NB4 (cell line): Measurements from ENCODE around the gene ADPRS.

Experiments
- DNase-seq: peaks from one replicate; pipeline ENCODE4 v3.0.0; 2010; ENCODE audit warnings: low read depth
- H3K4me3 ChIP-seq: one replicate; pipeline ENCODE4 v1.5.1; 2011; ENCODE audit warnings: mild to moderate bottlenecking, low read depth, low read length, moderate library complexity
- MYC ChIP-seq: IDR thresholded peaks from 2 replicates; pipeline ENCODE4 v1.6.1; 2011; ENCODE audit warnings: low read depth, low read length
- POLR2A ChIP-seq: IDR thresholded peaks from 2 replicates; pipeline ENCODE4 v1.6.1; 2011; ENCODE audit warnings: mild to moderate bottlenecking; ENCODE audit not compliant: insufficient read length; ENCODE audit errors: extremely low read depth
- TF ChIP-seq, protein P1 (sequence below): IDR thresholded peaks from one replicate; pipeline ENCODE4 v1.5.1; 2012; ENCODE audit warnings: low read depth, low read length
- TF ChIP-seq, protein P2 (sequence below): IDR thresholded peaks from 2 replicates; pipeline ENCODE4 v1.6.1; 2011; ENCODE audit warnings: low read depth, low read length

ADPRS gene

DNA sequence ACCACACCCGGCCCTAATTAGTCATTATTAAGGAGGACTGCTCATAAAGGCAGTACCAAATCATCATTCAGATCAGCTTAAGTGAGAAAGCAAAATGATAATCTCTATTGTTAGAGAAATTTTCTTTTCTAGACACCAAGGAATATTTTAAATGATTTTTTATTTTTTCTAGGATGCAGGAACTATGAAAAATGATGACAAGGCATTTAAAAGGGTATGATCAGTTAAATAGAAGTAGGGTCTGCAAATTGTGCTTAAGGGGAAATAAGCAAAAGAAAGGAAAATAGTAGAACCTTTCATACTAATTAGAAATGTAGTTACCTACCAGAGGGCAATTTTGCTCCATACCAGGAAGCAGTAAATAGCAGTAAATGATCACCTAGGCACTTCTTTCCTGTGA, 26.4 kb upstream of the ADPRS start:
- TF ChIP-seq, protein P1, sequence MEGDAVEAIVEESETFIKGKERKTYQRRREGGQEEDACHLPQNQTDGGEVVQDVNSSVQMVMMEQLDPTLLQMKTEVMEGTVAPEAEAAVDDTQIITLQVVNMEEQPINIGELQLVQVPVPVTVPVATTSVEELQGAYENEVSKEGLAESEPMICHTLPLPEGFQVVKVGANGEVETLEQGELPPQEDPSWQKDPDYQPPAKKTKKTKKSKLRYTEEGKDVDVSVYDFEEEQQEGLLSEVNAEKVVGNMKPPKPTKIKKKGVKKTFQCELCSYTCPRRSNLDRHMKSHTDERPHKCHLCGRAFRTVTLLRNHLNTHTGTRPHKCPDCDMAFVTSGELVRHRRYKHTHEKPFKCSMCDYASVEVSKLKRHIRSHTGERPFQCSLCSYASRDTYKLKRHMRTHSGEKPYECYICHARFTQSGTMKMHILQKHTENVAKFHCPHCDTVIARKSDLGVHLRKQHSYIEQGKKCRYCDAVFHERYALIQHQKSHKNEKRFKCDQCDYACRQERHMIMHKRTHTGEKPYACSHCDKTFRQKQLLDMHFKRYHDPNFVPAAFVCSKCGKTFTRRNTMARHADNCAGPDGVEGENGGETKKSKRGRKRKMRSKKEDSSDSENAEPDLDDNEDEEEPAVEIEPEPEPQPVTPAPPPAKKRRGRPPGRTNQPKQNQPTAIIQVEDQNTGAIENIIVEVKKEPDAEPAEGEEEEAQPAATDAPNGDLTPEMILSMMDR: no peak
- TF ChIP-seq, protein P2, sequence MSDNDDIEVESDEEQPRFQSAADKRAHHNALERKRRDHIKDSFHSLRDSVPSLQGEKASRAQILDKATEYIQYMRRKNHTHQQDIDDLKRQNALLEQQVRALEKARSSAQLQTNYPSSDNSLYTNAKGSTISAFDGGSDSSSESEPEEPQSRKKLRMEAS: no peak
- TF ChIP-seq POLR2A (no peak), MYC (no peak)
- H3K4me3 ChIP-seq: no peak overlapping the region
- DNase-seq: no peak

DNA sequence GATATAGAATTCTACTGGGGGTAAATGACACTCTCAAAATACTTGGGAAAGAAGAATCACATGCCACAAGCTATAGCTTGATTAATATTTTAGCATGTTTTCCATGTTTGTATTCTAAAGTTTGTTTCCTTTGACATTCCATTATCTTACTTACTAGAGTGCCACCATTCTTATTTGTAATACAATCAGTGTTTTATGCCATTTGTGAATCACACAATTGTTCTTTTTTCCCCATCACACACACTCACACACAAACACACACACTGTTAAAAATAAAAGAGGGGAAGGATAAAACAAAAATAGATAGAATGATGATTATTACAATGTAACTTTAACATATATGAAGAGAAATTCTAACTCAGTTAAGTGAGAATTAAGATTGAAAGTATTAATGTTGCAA, 20.8 kb upstream of the ADPRS start:
- H3K4me3 ChIP-seq: no peak overlapping the region
- TF ChIP-seq, protein P1: no peak
- TF ChIP-seq, protein P2: no peak
- TF ChIP-seq POLR2A (no peak), MYC (no peak)
- DNase-seq: no peak

DNA sequence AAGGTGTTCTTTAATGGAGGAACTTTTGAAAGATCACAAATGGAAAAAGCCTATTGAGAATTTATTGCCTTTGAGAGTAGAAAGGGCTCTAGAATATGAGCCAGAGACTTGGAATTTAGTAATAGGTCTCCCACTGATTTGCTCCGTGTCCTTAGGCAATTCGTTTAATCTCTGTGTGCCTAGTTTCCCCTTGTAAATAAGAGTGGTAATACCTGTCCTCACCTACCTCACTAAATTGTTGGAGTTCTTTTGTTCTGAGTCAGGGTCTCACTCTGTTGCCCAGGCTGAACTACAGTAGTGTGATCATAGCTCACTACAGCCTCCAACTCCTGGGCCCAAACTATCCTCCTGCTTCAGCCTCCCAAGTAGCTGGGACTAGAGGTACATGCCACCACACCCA, 19.8 kb upstream of the ADPRS start:
- H3K4me3 ChIP-seq: no peak overlapping the region
- TF ChIP-seq, protein P2: no peak
- no peak for DNase-seq

DNA sequence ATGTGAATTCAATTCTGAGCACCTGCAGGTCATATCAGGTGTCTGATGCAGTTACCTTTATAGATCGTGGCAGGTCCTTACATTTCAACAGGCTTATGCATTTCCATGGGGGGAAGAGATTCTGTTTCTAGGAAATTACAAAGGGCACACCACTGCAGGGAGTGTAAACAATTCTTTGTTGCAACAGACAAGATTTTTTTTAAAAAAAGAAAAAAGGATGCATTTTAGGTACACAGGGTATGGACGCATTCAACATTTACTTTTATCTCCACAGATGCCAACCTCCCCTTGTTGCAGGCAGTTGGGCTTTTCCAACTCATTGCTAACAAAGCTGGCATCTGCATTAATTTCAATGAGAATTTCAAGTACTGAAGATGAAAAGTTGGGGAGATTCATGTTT, 18.3 kb upstream of the ADPRS start:
- no peak for DNase-seq
- no peak for TF ChIP-seq MYC
- TF ChIP-seq, protein P1: no peak
- no peak for TF ChIP-seq POLR2A
- TF ChIP-seq, protein P2: no peak
- no peak overlapping the region for H3K4me3 ChIP-seq

DNA sequence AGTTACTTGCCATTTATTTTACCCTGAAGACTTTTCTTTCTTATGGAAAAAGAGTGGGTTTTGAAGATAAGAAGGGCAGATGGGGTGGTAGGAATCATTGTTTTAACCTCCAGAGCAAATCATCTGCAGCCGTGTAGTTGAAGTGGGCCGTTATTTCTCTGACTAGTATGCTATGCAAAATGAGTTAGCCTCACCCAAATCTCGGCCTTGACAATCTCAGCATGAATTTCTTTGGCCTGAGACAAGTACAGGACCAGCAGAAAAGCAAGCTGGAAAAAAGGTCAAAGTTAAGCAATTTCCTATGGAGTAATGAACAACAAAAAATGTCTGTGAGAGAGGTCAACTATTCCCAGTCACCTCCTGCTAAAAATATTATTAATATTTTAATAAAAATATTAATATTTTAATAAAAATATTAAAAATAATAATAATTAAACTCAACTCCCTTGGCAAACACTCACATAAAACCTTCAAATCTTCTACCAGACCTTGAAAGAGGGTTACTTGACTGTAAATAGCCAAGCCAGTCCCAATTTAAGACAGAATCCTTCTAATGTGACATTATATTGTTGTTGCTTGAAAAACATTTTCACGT, 11.6 kb upstream of the ADPRS start:
- TF ChIP-seq, protein P1: no peak
- TF ChIP-seq, protein P2: no peak
- TF ChIP-seq MYC (no peak), POLR2A (no peak)
- no peak overlapping the region for H3K4me3 ChIP-seq
- no peak for DNase-seq

DNA sequence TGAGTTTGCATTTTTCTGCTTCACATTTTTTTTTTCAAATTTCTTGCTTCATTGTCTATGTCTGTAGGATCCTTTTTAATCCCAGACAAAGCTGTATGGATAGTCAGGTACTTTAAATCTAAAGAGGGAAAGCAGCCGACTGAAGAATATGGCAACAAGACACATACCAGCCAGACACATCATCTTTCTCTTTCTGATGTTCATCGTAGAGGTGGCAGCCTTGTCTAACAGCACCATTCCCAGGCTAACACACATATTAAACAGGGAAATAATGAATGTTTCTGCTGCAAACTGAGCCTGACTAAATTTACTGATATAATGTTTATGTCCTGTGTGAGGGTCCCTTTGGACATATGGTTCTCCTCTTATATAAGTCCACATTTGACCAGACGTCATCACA, 8.5 kb upstream of the ADPRS start:
- H3K4me3 ChIP-seq: no peak overlapping the region
- no peak for DNase-seq
- TF ChIP-seq, protein P2: no peak

DNA sequence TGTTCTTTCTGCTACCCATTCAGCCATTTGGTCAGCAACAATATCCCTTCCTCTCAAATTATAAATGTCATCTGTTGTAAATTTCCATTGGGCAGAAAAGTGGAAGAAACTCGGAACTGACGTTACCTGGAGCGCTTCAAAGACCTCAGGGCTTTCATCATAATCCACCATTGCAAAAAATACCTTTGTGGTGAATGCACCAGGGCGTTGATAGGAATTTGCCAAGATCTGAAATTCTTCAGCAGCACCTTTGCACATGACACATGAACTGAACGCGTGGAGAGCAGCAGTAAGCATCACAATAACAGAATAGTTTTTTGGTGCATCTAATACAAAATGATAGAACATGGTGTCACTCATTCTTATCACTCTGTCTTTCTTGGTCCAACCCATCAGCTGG, 7.9 kb upstream of the ADPRS start:
- H3K4me3 ChIP-seq: no peak overlapping the region
- DNase-seq: no peak
- TF ChIP-seq, protein P1: no peak
